Stimulated activated naive CD8-positive, alpha-beta T cell treated with anti-CD3 and anti-CD28 coated beads, Interleukin-15, Interleukin-2, amounts not matched to agents 100 U/mL and 50 U/mL, for 24 hours (primary cell): ENCODE measurements around the gene ATP8B1.
"Not testable (repeated sequence)": the region's sequence is repeated elsewhere in the genome, so short reads cannot be mapped to it uniquely, and the experiment has no call there.

ENCODE experiments used
- ATAC-seq: fragments of 150-1000 bp; cut with Tn5 transposase; one replicate; pipeline ENCODE4 v1.10.0; 2021
- DNase-seq: peaks from one replicate; pipeline ENCODE4 v3.0.0; 2021

The ATP8B1 gene

GRCh38 chr18:57660961-57661360 is 142.2 kb downstream of the ATP8B1 start:
- no peak for DNase-seq
- ATAC-seq: no peak

GRCh38 chr18:57659460-57660102 is 143.5 kb downstream of the ATP8B1 start:
- DNase-seq (no peak), ATAC-seq (no peak)

GRCh38 chr18:57657542-57657941 is 145.6 kb downstream of the ATP8B1 start:
- DNase-seq (no peak), ATAC-seq (no peak)

GRCh38 chr18:57655740-57656139 is 147.4 kb downstream of the ATP8B1 start:
- ATAC-seq: no peak
- DNase-seq: no peak

GRCh38 chr18:57651914-57652313 is 151.2 kb downstream of the ATP8B1 start:
- ATAC-seq (no peak), DNase-seq (no peak)

- ATAC-seq: peak; percentile 79
- DNase-seq: no peak
Measured at GRCh38 chr18:57649556-57650500, 153.3 kb downstream of the ATP8B1 start.

- ATAC-seq (no peak), DNase-seq (no peak)
Measured at GRCh38 chr18:57648414-57648813, 154.7 kb downstream of the ATP8B1 start.

GRCh38 chr18:57644540-57644939 is 158.6 kb downstream of the ATP8B1 start:
- ATAC-seq (no peak), DNase-seq (no peak)

- not testable (repeated sequence) for ATAC-seq, DNase-seq
Measured at GRCh38 chr18:57643726-57644125, 159.4 kb downstream of the ATP8B1 start.

GRCh38 chr18:57642462-57642861 is 160.7 kb downstream of the ATP8B1 start:
- DNase-seq, ATAC-seq: not testable (repeated sequence)

- no peak for DNase-seq
- peak; percentile 82 for ATAC-seq
Measured at GRCh38 chr18:57640749-57641148, 162.4 kb downstream of the ATP8B1 start.

GRCh38 chr18:57640236-57640635 is 162.9 kb downstream of the ATP8B1 start:
- DNase-seq: no peak
- ATAC-seq: peak; percentile 42

GRCh38 chr18:57635003-57635822 is 167.9 kb downstream of the ATP8B1 start:
- DNase-seq (no peak), ATAC-seq (no peak)

- DNase-seq: no peak
- ATAC-seq: no peak
Measured at GRCh38 chr18:57631697-57632096, 171.4 kb downstream of the ATP8B1 start.

- DNase-seq (no peak), ATAC-seq (no peak)
Measured at GRCh38 chr18:57630754-57631595, 172.1 kb downstream of the ATP8B1 start.

GRCh38 chr18:57630002-57630753 is 172.9 kb downstream of the ATP8B1 start:
- ATAC-seq (peak; percentile 95), DNase-seq (peak; percentile 95)

GRCh38 chr18:57629422-57629821 is 173.7 kb downstream of the ATP8B1 start:
- DNase-seq (no peak), ATAC-seq (no peak)

- DNase-seq: no peak
Measured at GRCh38 chr18:57627488-57627887, 175.6 kb downstream of the ATP8B1 start.

GRCh38 chr18:57624988-57625387 is 178.1 kb downstream of the ATP8B1 start:
- ATAC-seq: no peak
- DNase-seq: no peak

More at GRCh38 chr18:57627488-57627887, 175.6 kb downstream of the ATP8B1 start:
- ATAC-seq: no peak

- DNase-seq: no peak
- peak; percentile 14 for ATAC-seq
Measured at GRCh38 chr18:57621246-57621604, 181.9 kb downstream of the ATP8B1 start.

- DNase-seq (no peak), ATAC-seq (no peak)
Measured at GRCh38 chr18:57619876-57620275, 183.2 kb downstream of the ATP8B1 start.
